GM19372 (cell line): Measurements from ENCODE around the gene SYP.

ENCODE experiments used
- ATAC-seq: cut with Tn5 transposase; IDR thresholded peaks from one replicate; pipeline ENCODE4 v1.9.1; 2021; ENCODE audit warnings: mild to moderate bottlenecking, low read depth, moderate library complexity; ENCODE audit not compliant: unreplicated experiment

Gene SYP

DNA sequence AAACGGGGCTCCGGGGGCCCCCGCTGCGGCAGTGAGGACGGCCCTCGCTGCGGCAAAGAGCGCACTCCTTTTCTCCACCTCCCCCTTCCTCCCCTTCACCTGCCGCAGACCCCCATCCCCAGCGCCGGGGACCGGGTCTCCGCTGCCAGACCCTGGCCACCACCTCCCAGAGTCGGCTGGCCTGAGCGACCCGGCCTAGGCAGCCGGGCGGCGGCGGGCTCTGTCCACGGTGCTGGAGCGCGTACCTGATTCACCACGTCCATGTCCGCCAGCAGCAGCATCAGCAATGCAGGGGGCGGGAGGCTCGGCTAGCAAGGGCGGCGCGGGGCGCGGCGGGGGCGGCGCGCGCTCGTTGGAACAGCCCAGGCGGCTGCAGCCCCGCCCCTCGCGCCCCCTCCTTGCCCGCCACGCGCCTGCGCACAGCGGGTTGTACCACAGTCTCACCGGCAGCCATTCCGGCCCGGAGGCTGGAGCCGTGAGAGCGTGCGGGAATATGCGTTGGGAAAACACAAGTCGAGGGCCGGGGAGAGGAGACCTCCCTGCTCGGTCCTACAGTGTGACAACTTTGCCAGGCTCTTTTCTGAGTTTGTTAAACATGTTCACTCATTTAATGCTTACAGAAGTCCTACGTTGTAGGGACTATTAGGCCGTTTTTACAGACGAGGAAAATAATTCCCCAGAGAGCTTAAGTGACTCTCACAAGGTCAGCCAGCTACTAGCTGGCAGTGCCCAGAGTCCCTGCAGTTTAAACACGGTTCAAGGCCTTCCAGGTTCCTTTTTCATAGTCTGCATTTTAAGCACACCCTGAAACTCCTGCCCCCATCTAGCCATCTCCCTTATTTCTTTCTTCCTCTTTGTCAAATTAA is at the start of gene SYP:
TSS of gene SYP (minus strand) at position 288 of the 866 bp plus-strand sequence. CDS start at position 281, 7 bp downstream.
- peak; percentile 95 for ATAC-seq

DNA sequence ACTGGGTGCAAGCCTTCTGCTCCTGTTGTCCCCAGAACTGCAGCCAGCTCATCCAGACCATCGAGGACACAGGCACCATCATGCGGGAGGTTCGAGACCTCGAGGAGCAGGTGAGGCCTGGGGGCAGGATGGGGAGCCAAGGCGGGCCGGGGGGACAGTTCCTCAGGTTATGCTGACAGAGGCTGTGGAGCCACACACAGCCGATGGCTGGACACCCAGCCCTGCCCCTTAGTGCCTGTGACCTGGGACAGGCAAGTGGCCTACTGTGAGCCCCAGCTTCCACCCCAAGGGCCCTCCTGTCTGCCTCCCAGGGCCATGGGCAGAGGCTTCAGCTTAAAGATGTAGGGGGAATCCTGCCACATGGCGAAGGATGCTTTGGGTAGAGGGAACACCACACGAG is 49.6 kb upstream of the SYP start:
- no peak for ATAC-seq

DNA sequence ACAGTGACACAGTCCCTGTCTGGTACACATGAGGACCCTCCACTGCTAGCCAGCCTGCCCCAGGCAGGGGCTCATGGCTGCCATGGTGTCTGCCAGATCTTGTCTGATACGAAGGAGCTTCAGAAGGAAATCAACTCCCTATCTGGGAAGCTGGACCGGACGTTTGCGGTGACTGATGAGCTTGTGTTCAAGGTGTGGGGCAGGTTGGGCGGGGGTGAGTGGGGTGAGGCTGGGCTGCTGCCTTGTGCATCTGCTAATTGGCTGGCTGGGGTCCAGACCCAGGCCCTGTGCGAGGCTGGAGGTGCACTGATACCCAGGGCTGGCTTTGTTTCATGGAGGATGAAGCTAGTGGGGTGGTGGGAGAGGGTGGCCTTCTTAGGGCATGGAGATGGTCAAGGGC is 49.1 kb upstream of the SYP start:
- ATAC-seq: no peak

DNA sequence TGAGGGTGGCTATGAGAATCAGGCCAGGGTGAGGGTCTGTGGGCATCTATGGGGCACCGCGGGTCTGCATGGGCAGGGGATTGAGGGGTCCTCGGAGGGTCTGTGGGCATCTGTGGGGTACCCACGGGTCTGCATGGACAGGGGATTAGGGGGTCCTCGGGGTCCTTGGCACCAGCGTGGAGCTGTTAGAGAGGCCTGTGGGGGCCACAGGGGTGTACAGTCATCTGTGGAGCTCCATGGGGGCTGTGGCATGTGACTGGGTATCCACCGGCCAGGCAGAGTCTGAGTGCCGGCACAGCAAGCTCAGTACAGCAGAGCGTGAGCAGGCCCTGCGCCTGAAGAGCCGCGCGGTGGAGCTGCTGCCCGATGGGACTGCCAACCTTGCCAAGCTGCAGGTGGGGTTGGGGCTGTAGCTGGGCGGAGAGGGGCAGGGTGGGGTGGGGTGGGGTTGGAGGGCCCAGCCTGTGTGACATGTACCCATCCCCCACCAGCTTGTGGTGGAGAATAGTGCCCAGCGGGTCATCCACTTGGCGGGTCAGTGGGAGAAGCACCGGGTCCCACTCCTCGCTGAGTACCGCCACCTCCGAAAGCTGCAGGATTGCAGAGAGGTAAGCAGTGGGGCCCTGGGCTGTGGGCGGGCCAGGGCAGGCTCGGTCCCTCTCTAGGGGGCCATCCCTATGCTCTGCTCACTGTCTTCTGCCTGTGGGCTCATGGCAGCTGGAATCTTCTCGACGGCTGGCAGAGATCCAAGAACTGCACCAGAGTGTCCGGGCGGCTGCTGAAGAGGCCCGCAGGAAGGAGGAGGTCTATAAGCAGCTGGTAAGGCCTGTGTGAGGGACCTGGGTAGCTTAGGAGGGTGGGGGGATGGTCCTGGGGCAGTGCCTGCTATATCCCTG is 48.2 kb upstream of the SYP start:
- ATAC-seq: no peak

GRCh38 chrX:49247346-49247745 is 47.4 kb upstream of the SYP start:
- ATAC-seq: no peak

GRCh38 chrX:49246541-49246940 is 46.5 kb upstream of the SYP start:
- ATAC-seq: no peak

DNA sequence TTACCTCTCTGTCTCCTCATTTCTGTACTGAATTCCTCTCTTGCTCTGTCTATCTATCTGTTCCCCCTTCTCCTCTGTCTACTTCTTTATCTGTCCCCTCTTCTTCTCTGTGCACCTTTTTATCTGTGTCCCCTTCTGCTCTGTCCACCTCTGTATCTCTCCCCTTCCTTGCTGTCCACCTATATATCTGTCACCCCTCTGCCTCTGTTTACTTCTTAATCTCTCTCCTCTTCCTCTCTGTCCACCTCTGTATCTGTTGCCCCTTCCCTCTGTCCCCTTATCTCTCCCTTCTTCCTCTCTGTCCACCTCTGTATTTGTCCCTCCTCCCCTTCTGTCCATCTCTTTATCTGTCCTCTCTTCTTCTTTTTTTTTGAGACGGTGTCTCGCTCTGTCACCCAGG is 44.2 kb upstream of the SYP start:
- ATAC-seq: no peak

GRCh38 chrX:49243166-49243565 is 43.2 kb upstream of the SYP start:
- no peak for ATAC-seq

- ATAC-seq: no peak
Observed at GRCh38 chrX:49242545-49243066, 42.6 kb upstream of the SYP start.

- ATAC-seq: no peak
Observed at GRCh38 chrX:49238735-49239134, 38.7 kb upstream of the SYP start.

GRCh38 chrX:49237060-49237459 is 37.1 kb upstream of the SYP start:
- no peak for ATAC-seq

- ATAC-seq: no peak
Observed at GRCh38 chrX:49233887-49234555, 34.0 kb upstream of the SYP start.

DNA sequence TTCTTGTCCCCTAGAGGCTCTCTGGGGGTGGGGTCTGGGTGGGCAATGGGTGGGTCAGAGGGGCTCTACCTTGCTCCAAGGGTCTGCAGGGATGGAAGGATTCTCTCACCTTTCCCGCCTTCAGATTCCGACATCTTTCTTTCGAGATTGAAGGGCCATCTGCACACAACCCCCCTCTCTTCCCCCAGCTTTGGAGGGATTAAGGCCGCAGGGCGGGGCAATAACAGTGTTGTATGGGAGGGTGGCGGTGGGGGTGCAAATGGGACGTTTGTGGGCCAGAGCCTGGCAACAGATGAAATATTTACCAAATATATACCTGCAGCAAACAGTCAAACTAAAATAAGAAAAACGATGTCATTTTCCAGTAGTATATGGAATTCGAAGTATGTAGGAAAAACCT is 33.2 kb upstream of the SYP start, which contains the start of gene CACNA1F:
TSS of gene CACNA1F (minus strand) at position 165 of the 400 bp plus-strand sequence. CDS start at position 134, 31 bp downstream.
- ATAC-seq: no peak

GRCh38 chrX:49232525-49232924 is 32.5 kb upstream of the SYP start:
- no peak for ATAC-seq

DNA sequence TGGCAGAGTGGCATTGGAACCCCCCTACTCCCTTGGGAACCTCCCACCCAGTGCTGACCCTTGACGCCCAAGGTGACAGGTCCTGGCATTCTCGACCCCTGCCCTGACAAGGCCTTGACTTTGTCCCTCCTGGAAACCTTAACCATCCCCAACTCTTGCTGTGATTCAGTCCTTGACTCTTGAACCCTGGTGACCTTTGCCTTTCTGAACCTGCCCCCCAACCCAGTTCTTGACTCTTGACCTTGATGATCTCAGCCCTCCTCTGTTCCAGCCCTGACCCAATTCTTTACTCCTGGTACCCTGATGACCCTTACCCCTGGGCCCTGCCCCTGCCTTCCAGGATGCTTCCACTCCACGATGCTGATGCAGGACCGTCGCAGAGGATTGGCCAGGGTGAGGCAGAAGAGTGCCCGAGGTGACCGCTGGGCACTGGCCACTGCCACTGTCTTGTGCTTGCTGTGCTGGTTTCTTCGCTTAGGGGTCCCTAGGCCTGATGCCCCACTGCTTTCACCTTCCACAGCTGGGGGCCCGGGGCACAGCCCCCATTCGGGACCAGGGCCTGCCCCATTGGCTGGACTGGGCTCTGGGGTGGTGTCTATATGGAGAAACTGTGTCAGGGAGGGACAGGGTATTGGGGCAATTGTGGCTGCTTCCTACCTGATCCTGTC is 31.5 kb upstream of the SYP start:
- ATAC-seq: no peak

DNA sequence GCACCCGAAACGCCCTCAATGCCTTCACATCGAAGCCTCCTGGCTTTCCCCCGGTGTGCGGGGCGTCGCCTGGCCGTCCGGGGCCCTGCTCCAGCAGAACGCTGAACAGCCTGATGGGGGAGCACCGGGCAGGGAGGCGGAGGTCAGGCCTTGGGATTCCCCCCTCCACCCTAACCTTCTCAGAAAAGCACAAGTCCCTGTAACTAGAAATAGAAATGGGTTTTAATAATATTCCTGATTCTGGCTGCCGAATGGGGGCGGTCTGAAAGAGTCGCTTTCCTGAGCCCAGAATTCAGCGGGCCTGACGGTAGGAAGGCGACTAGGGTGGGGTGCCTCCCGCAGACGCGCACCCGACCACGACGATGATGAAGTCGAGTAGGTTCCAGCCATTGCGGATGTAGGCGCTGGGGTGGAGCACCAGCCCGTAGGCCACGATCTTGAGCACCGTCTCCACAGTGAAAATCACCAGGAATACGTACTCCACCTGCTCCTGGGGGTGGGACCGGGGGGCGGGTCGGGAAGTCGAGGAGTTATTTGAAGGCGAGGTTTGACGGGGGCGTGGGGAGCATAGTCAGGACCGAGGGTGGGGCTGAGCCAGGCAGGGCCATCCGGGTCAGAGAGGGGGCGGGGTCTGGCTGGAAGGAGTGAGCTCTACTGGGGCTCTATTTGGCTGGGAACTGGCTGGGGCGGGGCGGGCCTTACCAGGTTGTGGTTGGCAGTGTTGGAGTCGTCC is 30.7 kb upstream of the SYP start:
- no peak for ATAC-seq

DNA sequence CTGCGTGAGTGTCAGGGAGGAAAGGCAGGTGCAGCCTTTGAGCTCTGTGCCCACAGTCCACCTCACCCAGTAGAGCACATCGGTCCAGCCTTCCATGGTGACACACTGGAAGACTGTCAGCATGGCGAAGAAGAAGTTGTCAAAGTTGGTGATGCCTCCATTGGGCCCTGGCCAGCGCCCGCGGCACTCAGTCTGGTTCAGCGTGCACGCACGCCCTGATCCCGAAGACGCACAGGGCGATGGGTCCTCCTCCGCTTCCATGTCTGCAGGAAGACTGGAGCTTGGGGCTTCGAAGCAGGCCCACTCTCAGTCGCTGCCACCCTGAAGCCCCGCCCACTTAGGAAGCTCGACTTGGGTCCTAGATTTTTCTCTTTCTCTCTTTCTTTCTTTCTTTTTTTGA is 28.2 kb upstream of the SYP start:
- no peak for ATAC-seq

DNA sequence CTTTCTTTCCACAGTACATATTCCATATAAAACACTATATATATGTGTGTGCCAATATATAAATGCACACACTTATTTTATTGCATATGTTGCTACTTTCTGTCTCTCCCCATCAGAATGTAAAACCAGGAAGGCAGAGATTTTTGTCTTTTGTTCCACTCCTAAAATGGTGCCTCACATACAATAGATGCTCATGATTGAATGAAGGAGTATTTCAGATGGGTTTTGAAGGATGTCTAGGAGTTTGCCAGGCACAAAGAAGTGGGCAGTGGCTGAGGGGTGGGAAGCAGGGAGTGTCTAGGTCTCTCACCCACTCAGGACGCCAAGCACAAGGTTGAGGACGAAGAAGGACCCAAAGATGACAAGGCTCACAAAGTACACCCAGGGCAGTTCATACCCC is 27.7 kb upstream of the SYP start:
- ATAC-seq: no peak

GRCh38 chrX:49226946-49227345 is 27.0 kb upstream of the SYP start:
- no peak for ATAC-seq
